ENCODE results near the gene OCA2. TPM values are rescaled to one million over a fixed set of nuclear protein-coding genes. Genes with fewer than 3 reads are reported as not detected.
"Not testable (repeated sequence)": the region's sequence is repeated elsewhere in the genome, so short reads cannot be mapped to it uniquely, and the experiment has no call there.

The OCA2 gene
- not detected for total RNA-seq

DNA sequence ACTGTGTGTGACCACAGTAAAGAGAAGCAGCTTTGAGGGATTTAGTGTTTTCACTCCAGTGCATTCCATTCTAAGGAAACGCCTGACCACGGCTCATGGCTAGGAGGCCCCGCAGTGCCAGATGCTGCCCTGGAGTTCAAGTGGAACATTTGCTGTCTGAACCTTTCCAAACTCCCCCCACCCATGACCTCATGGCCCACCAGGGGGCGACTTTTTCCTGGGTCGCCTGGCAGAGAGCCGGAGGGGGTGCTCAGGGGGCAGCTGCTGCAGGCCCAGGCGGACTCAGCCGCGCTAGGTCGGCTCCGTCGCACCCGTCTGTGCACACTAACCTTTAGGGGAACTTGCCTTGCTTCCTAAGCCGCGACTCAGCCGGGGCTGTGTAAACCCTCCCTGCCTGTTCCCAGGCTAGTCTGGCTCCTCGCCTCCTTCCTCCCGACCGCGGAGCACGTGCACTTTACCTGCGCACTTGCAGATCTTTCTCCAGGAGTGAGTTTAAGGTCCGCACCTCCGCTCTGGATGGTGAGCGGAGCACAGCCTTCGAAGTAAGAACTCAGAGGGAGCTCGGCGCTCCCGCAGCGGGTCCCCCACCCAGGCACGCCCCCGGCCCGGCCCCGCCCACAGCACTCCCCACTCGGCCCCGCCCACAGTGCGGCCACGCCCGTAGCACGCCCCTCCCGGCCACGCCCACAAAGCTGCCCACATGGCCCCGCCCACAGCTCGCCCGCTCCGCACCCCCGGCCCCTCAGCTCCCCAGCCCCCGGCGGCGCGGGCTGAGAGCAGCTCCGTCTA lies at the start of gene OCA2:
OCA2 (minus strand) TSS at position 550 of the 789 bp plus-strand sequence. CDS start 17,441 bp downstream, outside the sequence.
- ATAC-seq, result no peak
- CTCF ChIA-PET, result interaction anchor here (2.0 kb wide), 1 partner anchor 25 kb away, joined by 6 read pairs; no protein-coding TSS in a partner anchor
- Mint-ChIP-seq H3K36me3 (peaks cover 3% of the 10 kb centered on the region), H3K27me3 (peaks cover 71% of the 10 kb centered on the region), H3K4me3 (no peak within 1 kb of the TSS), H3K9me3 (ENCODE audit: low read depth) (no peaks in the 10 kb centered on the region), H3K27ac (no peak within 1 kb of the TSS), H3K4me1 (peaks cover 28% of the 10 kb centered on the region)
- no peak for DNase-seq

DNA sequence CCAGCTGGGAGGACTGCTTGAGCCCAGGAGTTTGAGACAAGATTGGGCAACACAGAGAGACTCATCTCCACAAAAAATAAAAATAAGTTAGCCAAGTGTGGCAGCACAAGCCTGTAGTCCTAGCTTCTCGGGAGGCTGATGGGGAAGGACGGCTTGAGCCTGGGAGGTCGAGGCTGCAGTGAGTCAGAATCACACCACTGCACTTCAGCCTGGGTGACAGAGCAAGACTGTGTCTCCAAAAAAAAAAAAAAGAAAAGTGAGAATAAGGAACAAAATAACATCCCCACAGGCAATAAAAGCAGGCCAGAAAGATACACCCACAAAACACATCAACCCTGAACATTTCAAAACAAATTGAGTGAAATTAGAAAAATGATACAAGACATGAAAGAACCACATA lies 48.7 kb upstream of the OCA2 start:
- ATAC-seq, result no peak
- peaks cover 14% of the 10 kb centered on the region for H3K9me3 Mint-ChIP-seq (ENCODE audit: low read depth)
- H3K4me1 Mint-ChIP-seq, result no peaks in the 10 kb centered on the region
- H3K27me3 Mint-ChIP-seq, result no peaks in the 10 kb centered on the region
- CTCF ChIA-PET, result interaction anchor here (1.0 kb wide), 1 partner anchor 21 kb away, joined by 4 read pairs; no protein-coding TSS in a partner anchor
- no peak overlapping the region for H3K4me3 Mint-ChIP-seq
- no peak overlapping the region for H3K27ac Mint-ChIP-seq
- peaks cover 37% of the 10 kb centered on the region for H3K36me3 Mint-ChIP-seq
- no peak for DNase-seq

DNA sequence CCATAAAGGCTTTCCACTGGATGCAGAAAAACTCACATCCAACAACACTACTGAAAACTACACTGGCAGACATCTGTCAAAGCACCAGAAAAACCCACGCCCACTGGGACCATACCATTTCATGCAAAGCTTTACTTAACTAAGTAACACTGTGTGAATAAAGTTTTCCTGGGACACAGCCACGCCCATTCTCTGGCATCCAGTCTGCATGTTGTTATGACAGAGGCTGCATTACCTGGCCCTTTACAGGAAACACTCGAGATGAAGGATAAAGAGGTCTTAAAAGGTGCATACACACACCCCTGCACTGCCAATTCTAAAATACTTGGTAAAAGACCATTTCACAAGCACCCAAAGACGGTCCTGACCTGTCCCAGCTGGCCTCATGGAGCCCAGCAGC lies 46.3 kb upstream of the OCA2 start:
- DNase-seq, H3K4me1 Mint-ChIP-seq, H3K4me3 Mint-ChIP-seq, H3K27ac Mint-ChIP-seq, ATAC-seq, H3K27me3 Mint-ChIP-seq, CTCF ChIA-PET: not testable (repeated sequence)
- Mint-ChIP-seq H3K36me3 (peaks cover 39% of the 10 kb centered on the region), H3K9me3 (ENCODE audit: low read depth) (peaks cover 14% of the 10 kb centered on the region)

DNA sequence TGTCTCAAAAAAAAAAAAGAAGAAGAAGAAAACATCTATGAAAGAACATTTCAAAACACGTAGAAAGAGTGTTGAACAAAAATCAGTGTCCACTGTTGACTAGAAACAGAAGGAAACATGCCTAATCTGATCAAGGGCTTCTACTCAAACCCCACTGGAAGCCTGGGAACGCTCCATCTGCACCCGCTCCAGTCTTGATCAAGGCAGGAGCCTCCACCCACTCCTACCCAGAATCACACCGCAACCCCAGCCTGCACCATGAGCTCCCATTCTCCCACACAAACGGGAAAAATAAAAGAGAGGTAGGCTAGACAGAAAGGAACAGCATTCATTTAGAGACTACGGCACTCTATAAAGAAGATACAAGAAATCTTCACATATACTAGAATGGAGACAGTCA lies 40.9 kb upstream of the OCA2 start:
- Mint-ChIP-seq H3K27ac (no peak overlapping the region), H3K9me3 (ENCODE audit: low read depth) (no peaks in the 10 kb centered on the region), H3K36me3 (peaks cover 39% of the 10 kb centered on the region), H3K4me1 (peaks cover 28% of the 10 kb centered on the region), H3K27me3 (no peaks in the 10 kb centered on the region), H3K4me3 (no peak overlapping the region)
- no peak for DNase-seq
- no peak for ATAC-seq
- CTCF ChIA-PET, result interaction anchor here (1.5 kb wide), 1 partner anchor 14 kb away, joined by 3 read pairs; no protein-coding TSS in a partner anchor

DNA sequence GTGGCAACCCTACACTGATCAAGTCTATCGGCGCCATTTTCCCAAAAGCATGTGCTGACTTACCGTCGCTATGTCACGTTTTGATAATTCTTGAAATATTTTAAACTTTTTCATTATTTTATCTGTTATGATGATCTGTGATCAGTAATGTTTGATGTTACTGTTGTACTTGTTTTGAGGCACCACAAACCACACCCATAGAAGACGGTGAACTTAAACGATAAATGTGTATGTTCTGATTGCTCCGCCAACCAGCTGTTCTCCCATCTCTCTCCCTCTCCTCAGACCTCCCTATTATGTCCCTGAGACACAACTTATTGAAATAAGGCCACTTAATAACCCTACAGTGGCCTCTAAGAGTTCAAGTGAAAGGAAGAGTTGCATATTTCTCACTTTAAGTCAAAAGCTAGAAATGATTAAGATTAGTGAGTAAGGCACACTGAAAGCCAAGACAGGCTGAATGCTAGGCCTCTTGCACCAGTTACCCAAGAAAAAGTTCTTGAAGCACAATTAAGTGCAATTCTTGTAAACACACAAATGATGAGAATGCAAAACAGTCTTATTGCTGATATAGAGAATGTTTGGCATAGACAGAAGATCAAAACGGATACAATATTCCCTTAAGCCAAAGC lies 38.4 kb upstream of the OCA2 start:
- CTCF ChIA-PET, result interaction anchor here (1.5 kb wide), 1 partner anchor 11 kb away, joined by 7 read pairs; no protein-coding TSS in a partner anchor
- not testable (repeated sequence) for H3K4me3 Mint-ChIP-seq; H3K9me3 Mint-ChIP-seq (ENCODE audit: low read depth); H3K27ac Mint-ChIP-seq; ATAC-seq; H3K27me3 Mint-ChIP-seq; DNase-seq
- peaks cover 31% of the 10 kb centered on the region for H3K4me1 Mint-ChIP-seq
- H3K36me3 Mint-ChIP-seq, result peaks cover 40% of the 10 kb centered on the region

DNA sequence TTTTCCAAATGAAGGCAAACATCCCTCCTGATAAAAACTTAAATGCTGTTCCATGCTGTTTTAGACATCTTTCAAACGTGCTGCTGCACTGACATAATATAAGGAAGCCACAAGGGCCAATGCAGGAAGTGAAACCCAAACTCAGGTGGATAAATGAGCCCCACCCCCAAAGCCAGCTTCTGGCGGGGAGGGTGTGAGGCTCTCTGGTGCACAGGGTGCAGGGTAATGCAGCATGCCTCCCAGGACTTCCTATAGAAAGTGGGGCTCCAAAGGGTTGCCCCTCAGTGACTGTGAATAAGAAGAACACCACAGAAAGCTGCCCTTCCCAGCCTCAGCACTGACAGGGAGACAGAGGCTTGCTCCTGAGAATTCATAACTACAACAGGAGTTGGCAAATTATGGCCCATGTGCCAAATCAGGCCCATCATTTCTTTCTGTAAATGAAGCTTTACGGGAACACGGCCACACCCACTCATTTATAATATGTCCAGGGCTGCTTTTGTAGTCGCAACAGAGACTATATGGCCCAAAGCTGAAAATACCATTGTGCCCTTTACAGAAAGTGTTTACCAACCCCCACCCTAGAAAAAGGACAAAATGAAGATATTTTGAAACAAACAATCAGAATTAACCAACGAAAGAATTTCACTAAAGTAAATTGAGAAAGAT lies 37.3 kb upstream of the OCA2 start:
- H3K36me3 Mint-ChIP-seq, result peaks cover 35% of the 10 kb centered on the region
- not testable (repeated sequence) for H3K4me3 Mint-ChIP-seq

DNA sequence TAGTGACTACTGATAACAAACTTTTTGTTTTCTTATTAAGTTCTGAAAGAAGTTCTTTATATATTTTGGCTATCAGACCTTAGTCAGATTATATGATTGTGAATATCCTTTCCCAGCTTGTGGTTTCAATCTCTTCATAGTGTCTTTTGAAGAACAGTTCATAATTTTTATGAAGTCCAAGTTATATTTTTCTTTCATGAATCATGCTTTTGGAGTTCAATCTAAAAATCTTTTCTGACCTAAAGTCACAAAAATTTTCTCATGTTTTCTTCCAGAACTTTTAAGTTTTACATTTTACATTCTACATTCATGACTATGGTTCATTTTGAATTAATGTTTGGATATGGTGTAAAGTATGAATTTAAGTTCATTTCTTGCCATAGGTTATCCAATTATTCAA lies 34.2 kb upstream of the OCA2 start:
- Mint-ChIP-seq H3K27me3 (no peaks in the 10 kb centered on the region), H3K27ac (no peak overlapping the region), H3K4me3 (no peak overlapping the region), H3K4me1 (peaks cover 31% of the 10 kb centered on the region), H3K9me3 (ENCODE audit: low read depth) (no peaks in the 10 kb centered on the region), H3K36me3 (peaks cover 21% of the 10 kb centered on the region)
- DNase-seq, result no peak
- no peak for ATAC-seq
- CTCF ChIA-PET, result interaction anchor here (1.6 kb wide), 1 partner anchor 10 kb away, joined by 3 read pairs; no protein-coding TSS in a partner anchor

More for the DNA sequence above, 37.3 kb upstream of the OCA2 start:
- CTCF ChIA-PET, result interaction anchor here (0.6 to 1.0 kb wide), 2 partner anchors 10 to 148 kb away, joined by 3 read pairs; no protein-coding TSS in a partner anchor
- ATAC-seq, result peak; percentile 95
- peaks cover 31% of the 10 kb centered on the region for H3K4me1 Mint-ChIP-seq
- peak overlapping the region; percentile 50 for H3K27ac Mint-ChIP-seq
- not testable (repeated sequence) for H3K27me3 Mint-ChIP-seq; H3K9me3 Mint-ChIP-seq (ENCODE audit: low read depth)
- peak; percentile 69 for DNase-seq

DNA sequence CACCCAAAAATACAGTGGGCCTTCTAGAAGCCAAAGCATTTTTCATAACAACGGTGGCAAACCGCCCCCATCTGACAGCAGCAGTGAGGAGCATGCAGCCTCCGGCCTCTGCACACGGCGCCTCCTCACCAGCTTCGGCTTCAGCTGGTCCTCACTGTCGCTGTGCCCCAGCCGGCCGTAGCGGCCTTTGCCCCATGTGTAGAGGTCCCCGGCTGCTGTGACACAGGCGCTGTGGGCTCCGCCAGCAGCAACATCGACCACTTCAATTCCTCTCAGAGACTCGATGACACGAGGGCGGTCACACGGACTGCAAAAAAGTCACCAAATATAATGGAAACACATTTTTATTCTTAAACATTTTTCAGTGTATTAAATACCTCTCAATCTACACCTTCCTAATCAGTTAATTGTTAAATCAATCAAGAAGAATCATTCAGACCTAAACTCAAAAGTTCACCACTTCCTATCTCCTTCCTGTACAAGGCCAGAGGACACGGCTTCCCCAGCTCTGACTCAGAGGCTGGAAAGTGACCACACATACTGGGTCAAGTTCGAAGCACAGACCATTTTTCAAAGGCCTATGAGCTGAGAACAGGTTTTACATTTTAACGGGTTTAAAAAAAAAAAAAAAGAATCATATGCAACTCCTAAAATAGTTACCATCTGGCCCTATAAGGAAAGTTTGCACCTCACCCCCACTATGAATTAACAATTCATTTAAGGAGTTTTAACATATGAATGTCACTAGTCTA lies 33.6 kb upstream of the OCA2 start:
- Mint-ChIP-seq H3K36me3 (peaks cover 17% of the 10 kb centered on the region), H3K4me3 (no peak overlapping the region), H3K9me3 (ENCODE audit: low read depth) (no peaks in the 10 kb centered on the region), H3K27ac (no peak overlapping the region), H3K4me1 (peaks cover 27% of the 10 kb centered on the region), H3K27me3 (no peaks in the 10 kb centered on the region)
- CTCF ChIA-PET, result interaction anchor here (1.6 kb wide), 1 partner anchor 10 kb away, joined by 3 read pairs; no protein-coding TSS in a partner anchor
- ATAC-seq, result no peak
- peak; percentile 21 for DNase-seq

DNA sequence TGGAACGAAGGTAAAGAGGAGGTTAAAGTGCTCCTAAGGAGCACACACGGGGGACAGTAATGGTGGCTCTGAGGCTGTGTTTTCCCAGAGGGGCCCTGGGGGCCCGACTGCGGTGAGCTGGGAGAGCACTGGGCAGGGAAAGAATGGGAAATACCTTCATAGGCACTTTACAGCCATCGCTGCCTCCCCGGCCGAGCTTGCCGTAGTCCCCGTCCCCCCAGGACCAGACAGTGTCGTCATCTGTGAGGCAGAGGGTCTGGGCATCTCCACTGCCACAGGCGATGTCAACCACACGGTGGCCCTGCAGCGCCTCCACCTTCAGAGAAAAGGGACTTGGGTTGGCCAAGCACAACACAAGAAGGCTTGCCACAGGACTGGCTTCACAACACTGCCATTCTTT lies 32.8 kb upstream of the OCA2 start:
- Mint-ChIP-seq H3K9me3 (ENCODE audit: low read depth) (no peaks in the 10 kb centered on the region), H3K4me3 (no peak overlapping the region), H3K4me1 (peaks cover 21% of the 10 kb centered on the region), H3K36me3 (peaks cover 15% of the 10 kb centered on the region), H3K27me3 (no peaks in the 10 kb centered on the region), H3K27ac (no peak overlapping the region)
- CTCF ChIA-PET, result no interaction called here
- ATAC-seq (no peak), DNase-seq (peak; percentile 37)

DNA sequence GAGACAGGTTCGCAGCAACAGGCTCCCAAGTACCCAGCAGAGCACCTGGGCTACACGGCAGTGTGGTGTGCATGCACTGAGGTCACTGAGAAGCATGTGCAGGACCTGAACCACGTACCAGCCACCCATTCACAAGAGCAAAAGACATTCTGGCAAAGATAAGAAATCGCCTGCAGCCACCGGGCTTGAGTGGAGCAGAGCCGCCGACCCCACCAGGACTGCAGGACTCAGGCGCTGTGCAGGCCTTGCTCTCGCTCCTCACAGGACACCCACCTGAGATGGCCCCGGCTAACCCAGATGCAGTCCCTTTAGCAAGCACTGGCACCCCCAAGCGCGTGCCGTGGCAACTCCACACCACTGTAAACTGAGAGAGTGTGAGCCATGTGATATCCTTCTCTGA lies 32.3 kb upstream of the OCA2 start:
- H3K27ac Mint-ChIP-seq, result no peak overlapping the region
- peaks cover 15% of the 10 kb centered on the region for H3K4me1 Mint-ChIP-seq
- ATAC-seq (no peak), DNase-seq (peak; percentile 36)
- no peak overlapping the region for H3K4me3 Mint-ChIP-seq
- CTCF ChIA-PET, result no interaction called here
- H3K36me3 Mint-ChIP-seq, result peaks cover 12% of the 10 kb centered on the region
- H3K9me3 Mint-ChIP-seq (ENCODE audit: low read depth), result no peaks in the 10 kb centered on the region
- H3K27me3 Mint-ChIP-seq, result no peaks in the 10 kb centered on the region

DNA sequence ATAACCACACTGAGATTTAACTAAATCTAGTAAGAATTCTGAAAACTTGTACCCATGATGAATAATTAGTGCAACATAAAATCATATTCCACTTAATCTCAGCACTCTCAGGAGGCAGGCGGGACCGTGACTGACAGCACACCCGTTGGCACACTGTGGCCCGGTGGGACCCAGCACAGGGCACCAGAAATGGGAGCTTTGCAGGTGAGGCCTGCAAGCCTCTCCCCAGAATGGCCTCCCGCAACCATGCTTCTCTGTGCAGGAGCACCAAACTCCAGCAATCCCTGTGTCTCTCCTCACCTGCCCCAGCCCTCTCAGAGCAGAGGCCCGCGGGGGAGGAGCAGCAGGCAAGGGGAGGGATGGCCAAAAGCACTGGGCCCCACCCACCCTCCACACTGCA lies 31.5 kb upstream of the OCA2 start:
- no peak for ATAC-seq
- peaks cover 8% of the 10 kb centered on the region for H3K4me1 Mint-ChIP-seq
- H3K36me3 Mint-ChIP-seq, result peaks cover 12% of the 10 kb centered on the region
- no peaks in the 10 kb centered on the region for H3K27me3 Mint-ChIP-seq
- no peak for DNase-seq
- CTCF ChIA-PET, result no interaction called here
- H3K4me3 Mint-ChIP-seq, result no peak overlapping the region
- H3K9me3 Mint-ChIP-seq (ENCODE audit: low read depth), result no peaks in the 10 kb centered on the region
- H3K27ac Mint-ChIP-seq, result no peak overlapping the region

DNA sequence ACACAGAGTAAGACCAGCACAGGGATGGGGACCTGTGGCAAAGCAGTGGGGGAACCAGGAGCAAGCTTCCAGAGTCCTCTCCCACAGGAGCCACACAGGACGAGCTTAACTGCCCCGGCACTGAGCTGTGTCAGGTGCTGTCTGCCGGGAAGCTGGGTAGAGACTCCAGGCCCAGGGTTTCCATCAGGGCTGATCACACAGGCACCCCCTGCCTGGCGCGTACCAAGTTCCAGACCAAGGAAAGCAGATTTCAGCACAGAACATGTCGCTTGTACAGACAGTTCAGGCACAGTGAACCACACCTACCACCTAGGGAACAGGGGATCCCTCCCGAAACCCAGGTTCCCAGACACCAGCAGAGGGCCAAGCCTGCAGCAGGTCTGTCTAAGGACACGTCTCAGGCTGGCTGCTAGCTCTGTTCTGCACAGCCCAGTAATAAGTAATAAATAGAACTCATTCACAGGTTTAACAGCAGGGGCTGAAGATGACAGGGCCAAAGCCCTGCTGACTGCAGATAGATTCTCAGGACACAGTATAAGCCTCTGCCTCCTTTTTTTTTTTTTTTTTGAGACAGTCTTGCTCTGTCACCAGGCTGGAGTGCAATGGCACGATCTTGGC lies 30.2 kb upstream of the OCA2 start:
- no peak overlapping the region for H3K4me3 Mint-ChIP-seq
- H3K36me3 Mint-ChIP-seq, result peaks cover 4% of the 10 kb centered on the region
- CTCF ChIA-PET, result interaction anchor here (0.7 kb wide), 1 partner anchor 10 kb away, joined by 3 read pairs; no protein-coding TSS in a partner anchor
- no peak overlapping the region for H3K27ac Mint-ChIP-seq
- no peaks in the 10 kb centered on the region for H3K27me3 Mint-ChIP-seq
- no peak for ATAC-seq
- no peaks in the 10 kb centered on the region for H3K9me3 Mint-ChIP-seq (ENCODE audit: low read depth)
- DNase-seq, result no peak
- peaks cover 4% of the 10 kb centered on the region for H3K4me1 Mint-ChIP-seq

Data from activated CD8-positive, alpha-beta memory T cell treated with anti-CD3 and anti-CD28 coated beads, Interleukin-2, amount 10 ng/mL, durations not matched to agents 7 days and 5 days (primary cell).